ENCODE results near the gene IGF2BP3.
A peak's percentile ranks its signal among the peaks of the same experiment; 100 is the strongest.

The IGF2BP3 gene

GRCh38 chr7:23467291-23467805, 2.9 kb downstream of the IGF2BP3 start:
- CTCF ChIA-PET = interaction anchor here (0.6 to 1.6 kb wide), 8 partner anchors 10 to 196 kb away, joined by 3 to 8 read pairs (median 4); no protein-coding TSS in a partner anchor
- POLR2A ChIA-PET = interaction anchor here (1.0 to 1.8 kb wide), 8 partner anchors 10 to 117 kb away, joined by 3 to 10 read pairs (median 5); no protein-coding TSS in a partner anchor
- H3K4me1 ChIP-seq (ENCODE audit: control insufficient read depth, insufficient read depth, low read length) = peaks cover 22% of the 10 kb centered on the region
- no peaks in the 10 kb centered on the region for H3K9me3 ChIP-seq (ENCODE audit: control insufficient read depth, insufficient read depth, low read depth, low read length)
- TF ChIP-seq ZNF701 (tag by site-specific recombination; IDR thresholded peaks at IDR 0.05) (no peak), ZNF530 (tag by site-specific recombination; IDR thresholded peaks at IDR 0.05; ENCODE audit: low read depth) (no peak), ZXDB (tag by site-specific recombination; IDR thresholded peaks at IDR 0.05) (no peak), ZNF600 (tag by site-specific recombination; IDR thresholded peaks at IDR 0.05) (peak; percentile 41; the same call in 1 of the 2 replicates)
- TF ChIP-seq, protein P1, sequence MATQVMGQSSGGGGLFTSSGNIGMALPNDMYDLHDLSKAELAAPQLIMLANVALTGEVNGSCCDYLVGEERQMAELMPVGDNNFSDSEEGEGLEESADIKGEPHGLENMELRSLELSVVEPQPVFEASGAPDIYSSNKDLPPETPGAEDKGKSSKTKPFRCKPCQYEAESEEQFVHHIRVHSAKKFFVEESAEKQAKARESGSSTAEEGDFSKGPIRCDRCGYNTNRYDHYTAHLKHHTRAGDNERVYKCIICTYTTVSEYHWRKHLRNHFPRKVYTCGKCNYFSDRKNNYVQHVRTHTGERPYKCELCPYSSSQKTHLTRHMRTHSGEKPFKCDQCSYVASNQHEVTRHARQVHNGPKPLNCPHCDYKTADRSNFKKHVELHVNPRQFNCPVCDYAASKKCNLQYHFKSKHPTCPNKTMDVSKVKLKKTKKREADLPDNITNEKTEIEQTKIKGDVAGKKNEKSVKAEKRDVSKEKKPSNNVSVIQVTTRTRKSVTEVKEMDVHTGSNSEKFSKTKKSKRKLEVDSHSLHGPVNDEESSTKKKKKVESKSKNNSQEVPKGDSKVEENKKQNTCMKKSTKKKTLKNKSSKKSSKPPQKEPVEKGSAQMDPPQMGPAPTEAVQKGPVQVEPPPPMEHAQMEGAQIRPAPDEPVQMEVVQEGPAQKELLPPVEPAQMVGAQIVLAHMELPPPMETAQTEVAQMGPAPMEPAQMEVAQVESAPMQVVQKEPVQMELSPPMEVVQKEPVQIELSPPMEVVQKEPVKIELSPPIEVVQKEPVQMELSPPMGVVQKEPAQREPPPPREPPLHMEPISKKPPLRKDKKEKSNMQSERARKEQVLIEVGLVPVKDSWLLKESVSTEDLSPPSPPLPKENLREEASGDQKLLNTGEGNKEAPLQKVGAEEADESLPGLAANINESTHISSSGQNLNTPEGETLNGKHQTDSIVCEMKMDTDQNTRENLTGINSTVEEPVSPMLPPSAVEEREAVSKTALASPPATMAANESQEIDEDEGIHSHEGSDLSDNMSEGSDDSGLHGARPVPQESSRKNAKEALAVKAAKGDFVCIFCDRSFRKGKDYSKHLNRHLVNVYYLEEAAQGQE (tag by site-specific recombination; IDR thresholded peaks at IDR 0.05) = peak; percentile 32; the same call in 1 of the 2 replicates
- H3K36me3 ChIP-seq (ENCODE audit: control insufficient read depth in 2 of 2, insufficient read depth in 1 of 2, low read length in 2 of 2) = peaks cover 3% of the 10 kb centered on the region in 2 experiments; a peak in 2 of 3 replicates
- peak overlapping the region; percentile 92 for H3K27ac ChIP-seq (ENCODE audit: extremely low read depth, low read depth, low read length)
- peak overlapping the region; percentile 90 for H3K4me3 ChIP-seq (ENCODE audit: low read depth, low read length)

DNA sequence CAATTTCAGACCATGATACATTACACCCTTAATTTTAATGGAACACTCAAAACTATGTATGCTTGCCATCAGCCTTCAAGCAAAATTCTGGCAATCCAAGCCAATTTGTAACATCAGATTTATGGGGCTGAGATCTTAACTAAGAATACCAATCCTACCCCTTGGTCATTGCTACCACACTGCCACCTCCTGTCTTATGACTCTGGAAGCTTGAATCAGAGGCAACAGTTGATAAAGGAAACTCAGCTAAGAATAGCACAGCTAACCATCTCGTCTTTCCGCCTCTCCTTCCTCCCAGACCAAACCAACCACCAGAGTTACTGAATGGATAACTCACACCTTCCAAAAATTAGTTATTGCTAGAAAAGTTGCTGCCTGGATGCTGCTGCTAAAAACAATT, 7.4 kb downstream of the IGF2BP3 start:
- ChIA-PET POLR2A (interaction anchor here (0.7 to 1.6 kb wide), 4 partner anchors 12 to 128 kb away, joined by 3 to 4 read pairs (median 4); no protein-coding TSS in a partner anchor), CTCF (interaction anchor here (0.7 to 0.8 kb wide), 2 partner anchors 102 to 186 kb away, joined by 3 to 4 read pairs; no protein-coding TSS in a partner anchor)
- Histone ChIP-seq H3K4me1 (ENCODE audit: control insufficient read depth, insufficient read depth, low read length) (peaks cover 22% of the 10 kb centered on the region), H3K27ac (ENCODE audit: extremely low read depth, low read depth, low read length) (no peak overlapping the region), H3K4me3 (ENCODE audit: low read depth, low read length) (no peak overlapping the region), H3K36me3 (ENCODE audit: control insufficient read depth in 2 of 2, insufficient read depth in 1 of 2, low read length in 2 of 2) (peaks cover 6 to 18% of the 10 kb centered on the region in 2 experiments; a peak in 2 of 3 replicates), H3K9me3 (ENCODE audit: control insufficient read depth, insufficient read depth, low read depth, low read length) (no peaks in the 10 kb centered on the region)
- TF ChIP-seq PRDM4 (tag by site-specific recombination; IDR thresholded peaks at IDR 0.05) (no peak), ZNF184 (tag by site-specific recombination; IDR thresholded peaks at IDR 0.05) (no peak), YY1 (tag by site-specific recombination; IDR thresholded peaks at IDR 0.05) (no peak), CTCF (tag by site-specific recombination; IDR thresholded peaks at IDR 0.05) (peak; percentile 36; the same call in 1 of the 2 replicates), PRDM1 (tag by site-specific recombination; IDR thresholded peaks at IDR 0.05) (no peak), ZNF366 (tag by site-specific recombination; conservative IDR thresholded peaks at IDR 0.05) (no peak), ZBTB8A (tag by site-specific recombination; IDR thresholded peaks at IDR 0.05) (no peak), ZNF292 (tag by site-specific recombination; IDR thresholded peaks at IDR 0.05; ENCODE audit: borderline replicate concordance, low read depth) (no peak), ZNF677 (tag by site-specific recombination; IDR thresholded peaks at IDR 0.05) (no peak), SCRT1 (tag by site-specific recombination; IDR thresholded peaks at IDR 0.05; ENCODE audit: borderline replicate concordance) (peak; percentile 40; the same call in 1 of the 2 replicates), ZNF658 (tag by site-specific recombination; IDR thresholded peaks at IDR 0.05) (no peak), PRDM6 (tag by site-specific recombination; IDR thresholded peaks at IDR 0.05) (no peak)
- TF ChIP-seq, protein P2, sequence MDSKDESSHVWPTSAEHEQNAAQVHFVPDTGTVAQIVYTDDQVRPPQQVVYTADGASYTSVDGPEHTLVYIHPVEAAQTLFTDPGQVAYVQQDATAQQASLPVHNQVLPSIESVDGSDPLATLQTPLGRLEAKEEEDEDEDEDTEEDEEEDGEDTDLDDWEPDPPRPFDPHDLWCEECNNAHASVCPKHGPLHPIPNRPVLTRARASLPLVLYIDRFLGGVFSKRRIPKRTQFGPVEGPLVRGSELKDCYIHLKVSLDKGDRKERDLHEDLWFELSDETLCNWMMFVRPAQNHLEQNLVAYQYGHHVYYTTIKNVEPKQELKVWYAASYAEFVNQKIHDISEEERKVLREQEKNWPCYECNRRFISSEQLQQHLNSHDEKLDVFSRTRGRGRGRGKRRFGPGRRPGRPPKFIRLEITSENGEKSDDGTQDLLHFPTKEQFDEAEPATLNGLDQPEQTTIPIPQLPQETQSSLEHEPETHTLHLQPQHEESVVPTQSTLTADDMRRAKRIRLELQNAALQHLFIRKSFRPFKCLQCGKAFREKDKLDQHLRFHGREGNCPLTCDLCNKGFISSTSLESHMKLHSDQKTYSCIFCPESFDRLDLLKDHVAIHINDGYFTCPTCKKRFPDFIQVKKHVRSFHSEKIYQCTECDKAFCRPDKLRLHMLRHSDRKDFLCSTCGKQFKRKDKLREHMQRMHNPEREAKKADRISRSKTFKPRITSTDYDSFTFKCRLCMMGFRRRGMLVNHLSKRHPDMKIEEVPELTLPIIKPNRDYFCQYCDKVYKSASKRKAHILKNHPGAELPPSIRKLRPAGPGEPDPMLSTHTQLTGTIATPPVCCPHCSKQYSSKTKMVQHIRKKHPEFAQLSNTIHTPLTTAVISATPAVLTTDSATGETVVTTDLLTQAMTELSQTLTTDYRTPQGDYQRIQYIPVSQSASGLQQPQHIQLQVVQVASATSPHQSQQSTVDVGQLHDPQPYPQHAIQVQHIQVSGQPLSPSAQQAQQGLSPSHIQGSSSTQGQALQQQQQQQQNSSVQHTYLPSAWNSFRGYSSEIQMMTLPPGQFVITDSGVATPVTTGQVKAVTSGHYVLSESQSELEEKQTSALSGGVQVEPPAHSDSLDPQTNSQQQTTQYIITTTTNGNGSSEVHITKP (tag by site-specific recombination; IDR thresholded peaks at IDR 0.05) = peak; percentile 46; the same call in 1 of the 2 replicates

All from HEK293 (cell line).